NCI-H524 treated with DMSO at 0.1 percent for 48 hours (cell line): ENCODE results near the gene NCF4.

Experiments used
- DNase-seq: peaks from one replicate; lab custom pipeline; 2025; lab: John Stamatoyannopoulos, UW

The NCF4 gene

GRCh38 chr22:36838119-36839030 is 22.4 kb upstream of the NCF4 start:
- DNase-seq, result no peak

- no peak for DNase-seq
Observed at GRCh38 chr22:36839356-36840073, 21.3 kb upstream of the NCF4 start.

GRCh38 chr22:36840106-36840505 is 20.7 kb upstream of the NCF4 start:
- peak; percentile 15 for DNase-seq

DNA sequence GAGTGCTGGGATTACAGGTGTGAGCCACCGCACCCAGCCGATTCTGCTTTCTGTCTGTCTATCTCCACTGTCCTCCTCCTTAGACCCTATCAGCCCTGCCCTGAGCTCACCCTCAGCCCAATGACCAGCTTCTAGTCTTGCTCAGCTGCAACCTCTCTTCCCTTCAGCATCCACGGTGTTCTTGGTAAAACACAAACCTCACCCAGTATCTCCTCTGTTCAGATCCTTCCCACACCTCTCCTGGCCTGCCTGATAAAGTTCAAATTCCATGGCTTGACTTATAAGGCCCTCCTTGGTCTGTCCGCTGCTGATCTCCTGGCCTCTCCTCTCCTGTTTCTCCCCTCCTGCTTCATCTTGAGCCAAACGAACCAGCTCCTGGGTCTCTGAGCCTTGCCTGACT is 14.5 kb upstream of the NCF4 start:
- DNase-seq, result no peak

GRCh38 chr22:36846949-36847348 is 13.9 kb upstream of the NCF4 start:
- DNase-seq, result no peak

- no peak for DNase-seq
Observed at GRCh38 chr22:36850056-36850455, 10.8 kb upstream of the NCF4 start.

DNA sequence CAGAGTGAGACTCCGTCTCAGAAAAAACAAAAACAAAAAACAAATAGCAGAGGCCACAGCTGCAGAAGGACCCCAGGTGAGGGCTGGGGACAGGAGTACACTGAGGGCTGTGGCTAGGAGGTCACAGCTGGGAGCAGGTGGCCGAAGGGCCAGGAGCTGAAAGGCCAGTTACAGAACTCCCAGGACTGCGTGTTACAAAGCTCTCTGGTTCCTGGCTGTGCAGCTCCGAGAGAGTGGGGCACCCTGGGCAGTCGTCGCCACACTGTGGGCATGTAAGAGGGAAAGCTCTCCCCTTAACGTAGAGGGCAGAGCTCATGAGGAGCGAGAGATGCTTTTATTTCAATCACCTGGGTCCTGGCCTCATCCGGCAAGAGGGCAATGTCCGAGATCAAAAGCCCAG is 10.1 kb upstream of the NCF4 start:
- no peak for DNase-seq

- no peak for DNase-seq
Observed at GRCh38 chr22:36852056-36852973, 8.5 kb upstream of the NCF4 start.

DNA sequence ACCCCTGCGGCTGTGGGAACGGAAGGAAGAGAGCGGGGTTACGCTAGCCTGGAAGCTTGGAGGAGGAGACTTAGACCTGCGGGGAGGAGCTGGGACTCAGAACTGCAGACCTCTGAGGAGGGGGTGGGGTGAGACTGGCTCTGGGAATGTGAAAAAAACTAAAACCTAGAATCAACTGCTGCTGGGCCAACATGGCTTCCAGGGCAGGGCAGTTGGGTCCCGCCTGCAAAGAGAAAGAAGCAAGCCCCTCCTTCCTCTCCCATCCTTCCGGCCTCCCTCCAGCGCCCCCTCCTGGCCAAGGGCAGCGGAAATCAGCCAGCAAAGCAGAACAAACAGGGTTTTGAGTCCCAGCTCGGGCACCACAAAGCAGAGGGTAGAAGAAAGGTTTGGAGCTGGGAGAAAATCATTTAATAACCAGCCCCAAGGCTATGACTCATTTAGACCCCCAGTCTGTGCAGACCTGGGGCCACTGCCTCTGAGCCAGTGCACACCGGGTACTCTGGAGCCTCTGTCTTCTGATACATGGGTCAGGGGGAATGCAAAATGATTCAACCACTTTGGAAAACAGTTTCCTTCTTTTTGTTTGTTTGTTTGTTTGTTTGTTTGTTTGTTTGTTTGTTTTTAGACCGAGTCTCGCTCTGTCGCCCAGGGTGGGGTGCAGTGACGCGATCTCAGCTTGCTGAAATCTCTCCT is 7.3 kb upstream of the NCF4 start:
- peak; percentile 8 for DNase-seq

GRCh38 chr22:36855478-36855877 is 5.3 kb upstream of the NCF4 start:
- no peak for DNase-seq

DNA sequence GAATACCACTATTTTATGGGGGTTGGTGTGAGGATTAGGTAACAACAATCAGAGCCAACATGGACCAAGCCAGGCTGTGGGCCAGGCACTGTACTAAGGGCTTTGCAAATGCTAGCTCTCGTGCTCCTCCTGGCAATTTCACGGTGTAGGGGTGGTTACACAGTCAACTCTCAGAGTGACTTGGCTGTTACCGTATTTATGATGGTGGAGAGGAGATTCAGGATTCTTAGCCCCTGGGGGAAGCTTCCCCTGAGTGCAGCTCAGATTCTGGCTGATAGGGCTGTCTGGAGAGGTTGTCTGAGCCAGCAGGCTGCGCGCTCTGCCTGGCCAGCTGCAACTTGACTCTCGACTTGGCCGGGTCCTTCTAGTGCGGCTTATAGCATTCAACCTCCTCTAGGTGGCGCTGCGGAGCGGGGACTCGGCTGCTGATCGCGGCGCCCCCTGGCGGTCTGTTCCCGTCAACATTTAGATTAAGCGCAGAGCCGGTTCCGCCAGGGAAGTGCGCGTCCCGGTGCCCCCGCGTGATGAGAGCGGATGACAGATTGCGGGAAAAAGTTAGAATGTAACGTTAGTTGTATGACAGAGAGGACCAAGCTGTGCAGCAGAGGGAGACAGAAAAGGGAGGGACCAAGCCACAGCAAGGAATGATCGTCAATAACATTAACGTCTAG is 4.5 kb upstream of the NCF4 start:
- DNase-seq, result peak; percentile 62

DNA sequence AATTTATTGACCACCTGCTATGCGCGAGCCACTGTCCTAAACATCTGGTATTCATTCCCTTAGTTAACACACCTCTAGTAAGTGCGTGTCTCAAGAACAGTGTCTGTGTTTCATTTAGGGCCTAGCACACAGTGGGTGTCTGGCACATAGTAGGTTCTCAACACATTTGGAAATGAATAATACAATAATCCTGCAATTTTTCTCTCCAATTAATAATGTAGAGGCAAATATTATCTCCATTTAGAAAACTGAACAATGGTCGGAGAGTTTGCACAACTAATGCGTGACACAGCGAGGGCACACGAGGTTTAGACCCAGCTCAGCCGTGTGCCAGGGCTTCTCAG is 4.0 kb upstream of the NCF4 start:
- no peak for DNase-seq

DNA sequence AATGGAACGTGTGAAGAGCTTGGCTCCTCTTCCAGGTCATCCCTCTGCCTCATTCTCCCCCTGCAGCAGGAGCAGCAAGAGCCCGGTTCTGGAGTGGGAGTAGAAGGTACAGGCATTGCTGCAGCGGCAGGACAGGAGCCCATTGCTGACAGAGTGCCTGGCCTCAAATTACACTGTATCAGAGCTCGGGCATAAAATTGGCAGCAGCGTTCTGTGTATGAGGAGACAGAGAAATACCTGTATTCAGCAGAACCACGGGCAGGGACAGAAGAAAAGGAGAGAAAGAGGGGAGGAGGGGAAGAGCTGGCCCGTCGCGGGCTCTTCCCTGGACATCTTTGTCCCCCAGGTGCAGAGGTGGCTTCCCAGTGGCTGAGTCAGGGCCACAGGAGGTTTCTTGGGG is 2.6 kb upstream of the NCF4 start:
- DNase-seq, result no peak

DNA sequence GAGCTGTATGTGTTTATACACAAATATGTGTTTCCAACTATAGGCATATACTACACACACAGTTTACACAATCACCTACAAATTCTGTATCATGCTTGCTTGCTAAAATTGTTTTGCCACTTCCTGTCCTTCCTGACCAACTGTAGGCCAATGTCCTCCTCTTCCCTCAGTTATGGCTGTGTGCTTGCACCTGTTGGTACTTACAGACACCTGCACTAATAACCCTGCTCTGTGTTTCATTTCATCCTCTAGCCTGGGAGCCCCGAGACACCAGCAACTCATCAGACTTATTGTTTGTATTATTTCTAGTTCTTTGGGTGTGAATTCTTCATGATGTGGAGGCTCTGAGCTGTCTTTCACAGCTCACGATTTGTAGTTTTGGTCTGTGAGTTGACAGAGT is 1.8 kb upstream of the NCF4 start:
- no peak for DNase-seq

GRCh38 chr22:36860017-36860416 is 789 bp upstream of the NCF4 start:
- DNase-seq, result no peak

DNA sequence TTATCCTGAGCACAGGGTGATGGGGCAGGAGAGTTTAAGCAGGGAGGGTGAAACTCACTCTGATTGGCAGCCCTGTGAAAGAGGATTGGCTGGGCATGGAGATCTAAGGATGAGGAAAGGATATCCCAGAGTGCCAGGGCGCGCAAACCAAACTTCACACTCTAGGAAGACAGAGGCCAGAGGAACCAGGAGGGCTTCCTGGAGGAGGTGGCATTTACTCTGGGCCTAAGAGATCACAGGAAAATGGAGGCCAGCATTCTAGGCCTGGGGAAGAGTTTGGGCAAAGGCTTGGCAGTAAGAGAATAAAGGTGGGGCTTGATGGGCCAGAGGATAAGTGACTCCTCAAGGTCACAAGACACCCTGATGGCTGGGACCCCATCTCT is 377 bp upstream of the NCF4 start:
- DNase-seq, result no peak

- DNase-seq, result no peak
Observed at GRCh38 chr22:36862251-36863242, 1.7 kb downstream of the NCF4 start.

DNA sequence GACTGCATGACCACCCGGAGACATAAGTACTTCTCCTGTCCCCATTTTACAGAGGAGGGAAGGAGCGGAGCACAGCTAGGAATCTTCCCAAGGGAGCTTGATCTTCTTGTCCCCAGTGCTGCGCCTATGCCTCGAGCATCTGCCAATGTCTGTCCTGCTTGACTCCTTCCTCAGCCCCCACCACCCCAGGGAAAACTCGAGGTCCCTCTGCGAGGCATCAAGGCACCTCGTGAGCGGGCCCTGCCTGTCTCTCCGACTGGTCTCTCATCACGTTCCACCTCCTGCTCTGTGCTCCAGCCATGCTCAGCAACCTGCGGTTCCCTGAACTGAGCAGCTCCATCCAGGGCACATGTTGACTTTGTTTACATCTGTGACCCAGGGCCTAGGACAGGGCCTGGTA is 2.5 kb downstream of the NCF4 start:
- DNase-seq, result no peak

GRCh38 chr22:36863979-36864378 is 3.2 kb downstream of the NCF4 start:
- DNase-seq, result no peak
